A549 (cell line): Measurements from ENCODE around the gene ATP6V1G3. TPM values are rescaled to one million over a fixed set of nuclear protein-coding genes. Genes with fewer than 3 reads are reported as not detected.

ENCODE experiments used
- ATAC-seq, 2 experiments: fragments of 200-7000 bp in 1 of 2; fragments of >200 bp in 1 of 2; cut with Nextera tagmentation in 1 of 2; cut with Tn5 transposase in 1 of 2; 3 replicates each; pipeline versions ENCODE4 v1.8.0 to v1.9.1; 2018 to 2020; ENCODE audit warnings: mild to moderate bottlenecking in 1 of 2, moderate library complexity in 1 of 2
- CTCF ChIA-PET: fragments of 300-600 bp; sonication (Branson Sonifier 250); formaldehyde crosslinking; extraction: SDS; loops from one replicate; lab custom pipeline; 2021; ENCODE audit warnings: antibody characterized with exemption, inconsistent platforms; lab: Yijun Ruan, JAX
- POLR2A ChIA-PET: fragments of 350-600 bp; formaldehyde crosslinking; extraction: SDS; loops from one replicate; lab custom pipeline; 2021; ENCODE audit warnings: antibody characterized with exemption, inconsistent platforms; lab: Yijun Ruan, JAX
- DNase-seq, 2 experiments: peaks; one replicate each; pipeline versions ENCODE4 v3.0.0 to v3.0.0-alpha.2; 2011 to 2016; ENCODE audit warnings: low read depth in 1 of 2, low spot score in 1 of 2
- FAIRE-seq: peaks from 2 replicates; lab custom pipeline; 2011; peaks lifted over from hg19 to GRCh38; lab: Jason Lieb, UNC
- H3K27ac ChIP-seq, 2 experiments: fragments of >200 bp; sonication (Bioruptor Twin); formaldehyde crosslinking; 3 replicates each; pipeline ENCODE4 v1.5.1; 2016 to 2017
- H3K4me1 ChIP-seq: fragments of >200 bp; sonication (Bioruptor Twin); formaldehyde crosslinking; 3 replicates; pipeline ENCODE4 v1.6.1; 2016
- H3K4me2 ChIP-seq: fragments of >200 bp; sonication (Bioruptor Twin); formaldehyde crosslinking; 3 replicates; pipeline ENCODE4 v1.6.1; 2016
- H3K4me3 ChIP-seq: fragments of >200 bp; sonication (Bioruptor Twin); formaldehyde crosslinking; 3 replicates; pipeline ENCODE4 v1.5.1; 2016
- H3K9me3 ChIP-seq: fragments of >200 bp; sonication (Bioruptor Twin); formaldehyde crosslinking; 3 replicates; pipeline ENCODE4 v1.6.1; 2016
- CEBPB ChIP-seq, 2 experiments: fragments of >200 bp in 1 of 2; sonication (Bioruptor Twin) in 1 of 2; formaldehyde crosslinking in 1 of 2; IDR thresholded peaks; 2 replicates each; pipeline ENCODE4 v1.6.1; 2012 to 2016
- EHMT2 ChIP-seq: fragments of 200-600 bp; sonication (generic); IDR thresholded peaks from 2 replicates; pipeline ENCODE4 v1.6.1; 2016; ENCODE audit warnings: antibody characterized with exemption, low read depth, mild to moderate bottlenecking, moderate library complexity
- HEYL ChIP-seq: fragments of 250-450 bp; sonication (Bioruptor Pico); IDR thresholded peaks from 2 replicates; pipeline ENCODE4 v1.8.0; 2021; ENCODE audit warnings: mild to moderate bottlenecking, moderate library complexity
- MAFK ChIP-seq: fragments of 450-650 bp; IDR thresholded peaks from 2 replicates; pipeline ENCODE4 v1.6.1; 2014; ENCODE audit not compliant: partially characterized antibody
- MAZ ChIP-seq: fragments of 150-350 bp; IDR thresholded peaks from 2 replicates; pipeline ENCODE4 v1.6.1; 2014; ENCODE audit warnings: antibody characterized with exemption, low read depth, low read length, borderline replicate concordance
- NFE2L2 ChIP-seq: fragments of 150-350 bp; conservative IDR thresholded peaks from 2 replicates; pipeline ENCODE4 v1.6.1; 2014; ENCODE audit warnings: low read length
- POLR2A ChIP-seq: IDR thresholded peaks from 2 replicates; pipeline ENCODE4 v1.6.1; 2012; ENCODE audit warnings: mild to moderate bottlenecking, low read length
- POLR2AphosphoS2 ChIP-seq: conservative IDR thresholded peaks from 2 replicates; pipeline ENCODE4 v1.6.1; 2012; ENCODE audit warnings: low read length, improper control_type of control experiment, inconsistent platforms
- RCOR1 ChIP-seq: fragments of 150-350 bp; IDR thresholded peaks from 2 replicates; pipeline ENCODE4 v1.6.1; 2014; ENCODE audit warnings: antibody characterized with exemption, low read length, low read depth
- RFX5 ChIP-seq: fragments of 450-650 bp; IDR thresholded peaks from 2 replicates; pipeline ENCODE4 v1.7.1; 2014; ENCODE audit warnings: antibody characterized with exemption, mild to moderate bottlenecking, moderate library complexity
- RNF2 ChIP-seq: fragments of 200-600 bp; sonication (generic); IDR thresholded peaks from 2 replicates; pipeline ENCODE4 v1.6.1; 2016; ENCODE audit warnings: low read depth, mild to moderate bottlenecking, antibody characterized with exemption, moderate library complexity, borderline replicate concordance
- SREBF2 ChIP-seq: fragments of 450-650 bp; IDR thresholded peaks from 2 replicates; pipeline ENCODE4 v1.6.1; 2014; ENCODE audit warnings: mild to moderate bottlenecking, moderate library complexity
- ZFP36 ChIP-seq: fragments of 450-650 bp; IDR thresholded peaks from 2 replicates; pipeline ENCODE4 v1.6.1; 2014; ENCODE audit warnings: borderline replicate concordance; ENCODE audit not compliant: partially characterized antibody
- ZSCAN20 ChIP-seq: fragments of 250-450 bp; sonication (Bioruptor Pico); IDR thresholded peaks from 2 replicates; pipeline ENCODE4 v1.8.0; 2022; ENCODE audit warnings: mild to moderate bottlenecking, moderate library complexity
- WGBS: methylation state at CpG from one replicate; pipeline ENCODE4 v1.1.6; 2017; ENCODE audit errors: missing lambda C conversion rate; 5-methylcytosine and 5-hydroxymethylcytosine counted together
- polyA plus RNA-seq, 4 experiments: library from polyadenylated mRNA; depleted of rRNA in 3 of 4; stranded (reverse); fragments of >200 nt; fragmentation: RNase III in 1 of 4; extraction: RNeasy Plus Mini Kit Qiagen cat#74134 plus additional on column Dnase treatment in 1 of 4; gene quantifications; 2 replicates in 3 of 4; 3 replicates in 1 of 4; pipeline ENCODE4 v1.2.3, GENCODE V29; 2011 to 2017
- TF ChIP-seq, protein P1 (sequence below): fragments of 150-350 bp; IDR thresholded peaks from 2 replicates; pipeline ENCODE4 v1.6.1; 2014; ENCODE audit warnings: low read depth, mild to moderate bottlenecking, low read length
- TF ChIP-seq, protein P2 (sequence below): IDR thresholded peaks from 2 replicates; pipeline ENCODE4 v1.6.1; 2012; ENCODE audit warnings: low read depth, borderline replicate concordance
- TF ChIP-seq, protein P3 (sequence below): IDR thresholded peaks from 2 replicates; pipeline ENCODE4 v1.6.1; 2012
- TF ChIP-seq, protein P4 (sequence below): fragments of 200-600 bp; sonication (generic); IDR thresholded peaks from 2 replicates; pipeline ENCODE4 v1.6.1; 2016; ENCODE audit warnings: antibody characterized with exemption, mild to moderate bottlenecking, moderate library complexity
- TF ChIP-seq, protein P5 (sequence below): fragments of >200 bp; sonication (Bioruptor Twin); formaldehyde crosslinking; IDR thresholded peaks from 2 replicates; pipeline ENCODE4 v1.6.1; 2016
- TF ChIP-seq, protein P6 (sequence below): fragments of >200 bp; sonication (Bioruptor Twin); formaldehyde crosslinking; IDR thresholded peaks from 3 replicates; pipeline ENCODE4 v1.5.1; 2016

The ATP6V1G3 gene
- polyA plus RNA-seq, 2 of the 4 experiments (the other 2 are of a cell fraction): not detected

DNA sequence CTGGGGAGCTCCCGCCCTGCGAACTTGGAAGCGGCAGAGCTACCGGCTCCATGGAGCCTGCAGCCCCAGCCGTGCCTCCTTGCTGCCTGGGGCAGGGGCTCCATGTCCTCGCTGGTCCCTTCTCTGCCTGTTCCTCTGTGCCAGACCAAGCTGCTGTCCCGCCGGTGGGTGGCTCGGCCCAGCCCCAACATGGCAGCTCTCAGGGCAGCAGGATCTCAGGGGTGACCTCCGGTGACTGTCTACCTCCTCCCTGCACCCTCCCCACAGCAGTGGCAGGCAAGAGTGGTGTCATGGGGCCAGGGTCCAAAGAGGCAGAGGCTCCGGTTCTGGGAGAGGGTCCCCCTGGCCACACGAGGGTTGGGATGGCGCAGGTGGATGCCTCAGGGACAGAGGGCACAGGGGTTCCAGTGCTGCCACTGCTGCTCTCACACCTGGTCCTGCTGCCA is 45.8 kb downstream of the ATP6V1G3 start (continued):
- TF ChIP-seq, protein P1, sequence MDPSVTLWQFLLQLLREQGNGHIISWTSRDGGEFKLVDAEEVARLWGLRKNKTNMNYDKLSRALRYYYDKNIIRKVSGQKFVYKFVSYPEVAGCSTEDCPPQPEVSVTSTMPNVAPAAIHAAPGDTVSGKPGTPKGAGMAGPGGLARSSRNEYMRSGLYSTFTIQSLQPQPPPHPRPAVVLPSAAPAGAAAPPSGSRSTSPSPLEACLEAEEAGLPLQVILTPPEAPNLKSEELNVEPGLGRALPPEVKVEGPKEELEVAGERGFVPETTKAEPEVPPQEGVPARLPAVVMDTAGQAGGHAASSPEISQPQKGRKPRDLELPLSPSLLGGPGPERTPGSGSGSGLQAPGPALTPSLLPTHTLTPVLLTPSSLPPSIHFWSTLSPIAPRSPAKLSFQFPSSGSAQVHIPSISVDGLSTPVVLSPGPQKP: no peak
- TF ChIP-seq NFE2L2: no peak
- TF ChIP-seq, protein P2, sequence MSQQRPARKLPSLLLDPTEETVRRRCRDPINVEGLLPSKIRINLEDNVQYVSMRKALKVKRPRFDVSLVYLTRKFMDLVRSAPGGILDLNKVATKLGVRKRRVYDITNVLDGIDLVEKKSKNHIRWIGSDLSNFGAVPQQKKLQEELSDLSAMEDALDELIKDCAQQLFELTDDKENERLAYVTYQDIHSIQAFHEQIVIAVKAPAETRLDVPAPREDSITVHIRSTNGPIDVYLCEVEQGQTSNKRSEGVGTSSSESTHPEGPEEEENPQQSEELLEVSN: no peak

DNA sequence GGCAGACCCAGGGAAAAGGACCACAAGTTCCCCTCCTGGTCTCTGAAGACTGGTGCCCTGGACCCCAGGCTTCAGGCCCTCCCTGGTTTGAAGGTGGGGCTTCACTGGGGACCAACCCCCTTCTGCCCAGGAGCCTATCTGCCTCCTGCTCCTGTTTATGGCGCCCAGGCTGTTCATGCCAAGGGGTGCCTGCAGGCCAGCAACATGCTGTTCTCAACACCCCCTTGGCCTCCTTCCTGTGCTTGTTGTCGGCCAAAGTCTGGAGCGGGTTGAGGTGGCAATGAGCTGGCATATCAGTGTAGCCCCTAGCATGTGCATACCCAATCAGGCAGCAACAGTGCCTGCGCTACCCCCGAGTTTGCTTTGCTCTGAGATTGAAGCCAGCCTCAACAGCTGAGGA is 46.3 kb downstream of the ATP6V1G3 start:
- ChIA-PET POLR2A (no interaction called here), CTCF (interaction anchor here (1.0 kb wide), 1 partner anchor 192 kb away, joined by 3 read pairs; no protein-coding TSS in a partner anchor)
- DNase-seq (no peak), FAIRE-seq (no peak), ATAC-seq (no peak)
- H3K4me3 ChIP-seq: no peak overlapping the region
- peak overlapping the region in 1 of 2 experiments; percentile 70; a peak in 3 of 6 replicates for H3K27ac ChIP-seq
- no peak overlapping the region for H3K4me2 ChIP-seq
- no peaks in the 10 kb centered on the region for H3K9me3 ChIP-seq
- 78% methylated on average over 4 of the region's 5 CpGs for WGBS
- peaks cover 28% of the 10 kb centered on the region; the same call in 2 of the 3 replicates for H3K4me1 ChIP-seq
- TF ChIP-seq RFX5 (no peak), ZSCAN20 (CRISPR knock-in tag) (no peak), RNF2 (no peak), CEBPB (IDR thresholded peaks at IDR 0.05) (no peak), ZFP36 (no peak), MAFK (no peak), RCOR1 (no peak), MAZ (no peak), POLR2A (no peak)
- TF ChIP-seq, protein P3, sequence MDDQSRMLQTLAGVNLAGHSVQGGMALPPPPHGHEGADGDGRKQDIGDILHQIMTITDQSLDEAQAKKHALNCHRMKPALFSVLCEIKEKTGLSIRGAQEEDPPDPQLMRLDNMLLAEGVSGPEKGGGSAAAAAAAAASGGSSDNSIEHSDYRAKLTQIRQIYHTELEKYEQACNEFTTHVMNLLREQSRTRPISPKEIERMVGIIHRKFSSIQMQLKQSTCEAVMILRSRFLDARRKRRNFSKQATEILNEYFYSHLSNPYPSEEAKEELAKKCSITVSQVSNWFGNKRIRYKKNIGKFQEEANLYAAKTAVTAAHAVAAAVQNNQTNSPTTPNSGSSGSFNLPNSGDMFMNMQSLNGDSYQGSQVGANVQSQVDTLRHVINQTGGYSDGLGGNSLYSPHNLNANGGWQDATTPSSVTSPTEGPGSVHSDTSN: no peak
- TF ChIP-seq, all 56 proteins: peak for 0

DNA sequence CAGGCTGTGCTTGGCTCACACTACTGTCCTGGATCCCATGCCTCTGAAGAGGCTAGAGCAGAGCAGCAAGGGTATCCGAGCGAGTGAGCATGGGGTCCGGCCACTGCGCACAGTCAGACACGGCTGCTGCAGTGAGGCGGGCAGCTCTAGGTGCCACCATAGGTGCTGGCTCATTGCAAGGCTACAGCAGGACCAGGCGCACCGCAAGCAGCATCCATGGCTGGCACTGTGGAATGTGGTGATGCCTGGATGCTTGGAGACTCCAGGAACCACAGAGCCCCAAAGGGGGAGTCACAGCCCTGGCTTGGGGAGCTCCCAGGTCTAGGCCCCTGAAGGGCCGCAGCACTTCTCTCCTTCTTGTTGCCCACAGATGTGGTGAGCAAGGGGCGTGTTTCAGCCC is 47.2 kb downstream of the ATP6V1G3 start:
- ATAC-seq (peak in 1 of 2 experiments; percentile 46; a peak in 3 of 6 replicates), FAIRE-seq (no peak), DNase-seq (no peak)
- peaks cover 28% of the 10 kb centered on the region; the same call in 2 of the 3 replicates for H3K4me1 ChIP-seq
- H3K27ac ChIP-seq: peak overlapping the region in 1 of 2 experiments; percentile 70; a peak in 3 of 6 replicates
- POLR2A ChIA-PET: no interaction called here
- CTCF ChIA-PET: no interaction called here
- WGBS: 90% methylated on average over 7 of the region's 10 CpGs
- H3K4me3 ChIP-seq: no peak overlapping the region
- H3K4me2 ChIP-seq: 0 out of 3 replicates have a peak overlapping the region, but pooled peaks have one; percentile 15
- TF ChIP-seq HEYL (CRISPR knock-in tag) (no peak), RCOR1 (no peak), MAFK (no peak), SREBF2 (no peak), POLR2AphosphoS2 (no peak), EHMT2 (no peak)
- TF ChIP-seq, protein P4, sequence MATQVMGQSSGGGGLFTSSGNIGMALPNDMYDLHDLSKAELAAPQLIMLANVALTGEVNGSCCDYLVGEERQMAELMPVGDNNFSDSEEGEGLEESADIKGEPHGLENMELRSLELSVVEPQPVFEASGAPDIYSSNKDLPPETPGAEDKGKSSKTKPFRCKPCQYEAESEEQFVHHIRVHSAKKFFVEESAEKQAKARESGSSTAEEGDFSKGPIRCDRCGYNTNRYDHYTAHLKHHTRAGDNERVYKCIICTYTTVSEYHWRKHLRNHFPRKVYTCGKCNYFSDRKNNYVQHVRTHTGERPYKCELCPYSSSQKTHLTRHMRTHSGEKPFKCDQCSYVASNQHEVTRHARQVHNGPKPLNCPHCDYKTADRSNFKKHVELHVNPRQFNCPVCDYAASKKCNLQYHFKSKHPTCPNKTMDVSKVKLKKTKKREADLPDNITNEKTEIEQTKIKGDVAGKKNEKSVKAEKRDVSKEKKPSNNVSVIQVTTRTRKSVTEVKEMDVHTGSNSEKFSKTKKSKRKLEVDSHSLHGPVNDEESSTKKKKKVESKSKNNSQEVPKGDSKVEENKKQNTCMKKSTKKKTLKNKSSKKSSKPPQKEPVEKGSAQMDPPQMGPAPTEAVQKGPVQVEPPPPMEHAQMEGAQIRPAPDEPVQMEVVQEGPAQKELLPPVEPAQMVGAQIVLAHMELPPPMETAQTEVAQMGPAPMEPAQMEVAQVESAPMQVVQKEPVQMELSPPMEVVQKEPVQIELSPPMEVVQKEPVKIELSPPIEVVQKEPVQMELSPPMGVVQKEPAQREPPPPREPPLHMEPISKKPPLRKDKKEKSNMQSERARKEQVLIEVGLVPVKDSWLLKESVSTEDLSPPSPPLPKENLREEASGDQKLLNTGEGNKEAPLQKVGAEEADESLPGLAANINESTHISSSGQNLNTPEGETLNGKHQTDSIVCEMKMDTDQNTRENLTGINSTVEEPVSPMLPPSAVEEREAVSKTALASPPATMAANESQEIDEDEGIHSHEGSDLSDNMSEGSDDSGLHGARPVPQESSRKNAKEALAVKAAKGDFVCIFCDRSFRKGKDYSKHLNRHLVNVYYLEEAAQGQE: no peak
- TF ChIP-seq, protein P2: no peak
- TF ChIP-seq, protein P5, sequence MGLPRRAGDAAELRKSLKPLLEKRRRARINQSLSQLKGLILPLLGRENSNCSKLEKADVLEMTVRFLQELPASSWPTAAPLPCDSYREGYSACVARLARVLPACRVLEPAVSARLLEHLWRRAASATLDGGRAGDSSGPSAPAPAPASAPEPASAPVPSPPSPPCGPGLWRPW: no peak
- TF ChIP-seq, protein P6, sequence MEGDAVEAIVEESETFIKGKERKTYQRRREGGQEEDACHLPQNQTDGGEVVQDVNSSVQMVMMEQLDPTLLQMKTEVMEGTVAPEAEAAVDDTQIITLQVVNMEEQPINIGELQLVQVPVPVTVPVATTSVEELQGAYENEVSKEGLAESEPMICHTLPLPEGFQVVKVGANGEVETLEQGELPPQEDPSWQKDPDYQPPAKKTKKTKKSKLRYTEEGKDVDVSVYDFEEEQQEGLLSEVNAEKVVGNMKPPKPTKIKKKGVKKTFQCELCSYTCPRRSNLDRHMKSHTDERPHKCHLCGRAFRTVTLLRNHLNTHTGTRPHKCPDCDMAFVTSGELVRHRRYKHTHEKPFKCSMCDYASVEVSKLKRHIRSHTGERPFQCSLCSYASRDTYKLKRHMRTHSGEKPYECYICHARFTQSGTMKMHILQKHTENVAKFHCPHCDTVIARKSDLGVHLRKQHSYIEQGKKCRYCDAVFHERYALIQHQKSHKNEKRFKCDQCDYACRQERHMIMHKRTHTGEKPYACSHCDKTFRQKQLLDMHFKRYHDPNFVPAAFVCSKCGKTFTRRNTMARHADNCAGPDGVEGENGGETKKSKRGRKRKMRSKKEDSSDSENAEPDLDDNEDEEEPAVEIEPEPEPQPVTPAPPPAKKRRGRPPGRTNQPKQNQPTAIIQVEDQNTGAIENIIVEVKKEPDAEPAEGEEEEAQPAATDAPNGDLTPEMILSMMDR: no peak
- no peaks in the 10 kb centered on the region for H3K9me3 ChIP-seq
